GM20000 (cell line): ENCODE measurements around the gene ZFHX3.

Experiments used
- DNase-seq: peaks from one replicate; pipeline ENCODE4 v3.0.0; 2012; ENCODE audit warnings: low spot score
- CTCF ChIP-seq: IDR thresholded peaks from 2 replicates; pipeline ENCODE4 v1.5.1; 2012; ENCODE audit warnings: mild to moderate bottlenecking, control low read depth; ENCODE audit errors: extremely low read depth, missing control alignments

The ZFHX3 gene

GRCh38 chr16:72913551-72913950 lies 134.4 kb downstream of the ZFHX3 start:
- TF ChIP-seq CTCF: no peak
- no peak for DNase-seq

- TF ChIP-seq CTCF: no peak
- DNase-seq: no peak
Observed at GRCh38 chr16:72911971-72912370, 136.0 kb downstream of the ZFHX3 start.

DNA sequence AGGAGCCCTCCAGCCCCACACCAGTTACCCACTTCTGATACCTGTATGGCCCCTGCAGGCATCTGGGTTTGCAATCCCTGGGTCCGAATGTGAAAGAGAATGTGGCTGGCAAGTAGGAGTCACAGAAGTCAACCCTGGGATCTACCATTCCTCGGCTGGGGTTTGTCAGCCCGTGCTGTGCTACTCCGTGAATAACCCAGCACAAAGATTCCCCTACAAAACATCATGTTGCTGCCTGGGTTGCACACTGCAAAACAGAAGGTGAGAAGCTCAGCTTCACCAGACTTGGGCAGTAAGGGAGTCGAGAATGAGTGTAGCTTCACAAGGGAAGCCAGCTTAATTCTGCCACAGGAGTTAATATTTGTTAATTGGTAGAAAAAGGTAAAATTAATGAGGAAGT lies 137.1 kb downstream of the ZFHX3 start:
- no peak for DNase-seq
- no peak for TF ChIP-seq CTCF

- no peak for TF ChIP-seq CTCF
- DNase-seq: no peak
Observed at GRCh38 chr16:72910381-72910780, 137.5 kb downstream of the ZFHX3 start.

- no peak for TF ChIP-seq CTCF
- DNase-seq: no peak
Observed at GRCh38 chr16:72909196-72909595, 138.7 kb downstream of the ZFHX3 start.

DNA sequence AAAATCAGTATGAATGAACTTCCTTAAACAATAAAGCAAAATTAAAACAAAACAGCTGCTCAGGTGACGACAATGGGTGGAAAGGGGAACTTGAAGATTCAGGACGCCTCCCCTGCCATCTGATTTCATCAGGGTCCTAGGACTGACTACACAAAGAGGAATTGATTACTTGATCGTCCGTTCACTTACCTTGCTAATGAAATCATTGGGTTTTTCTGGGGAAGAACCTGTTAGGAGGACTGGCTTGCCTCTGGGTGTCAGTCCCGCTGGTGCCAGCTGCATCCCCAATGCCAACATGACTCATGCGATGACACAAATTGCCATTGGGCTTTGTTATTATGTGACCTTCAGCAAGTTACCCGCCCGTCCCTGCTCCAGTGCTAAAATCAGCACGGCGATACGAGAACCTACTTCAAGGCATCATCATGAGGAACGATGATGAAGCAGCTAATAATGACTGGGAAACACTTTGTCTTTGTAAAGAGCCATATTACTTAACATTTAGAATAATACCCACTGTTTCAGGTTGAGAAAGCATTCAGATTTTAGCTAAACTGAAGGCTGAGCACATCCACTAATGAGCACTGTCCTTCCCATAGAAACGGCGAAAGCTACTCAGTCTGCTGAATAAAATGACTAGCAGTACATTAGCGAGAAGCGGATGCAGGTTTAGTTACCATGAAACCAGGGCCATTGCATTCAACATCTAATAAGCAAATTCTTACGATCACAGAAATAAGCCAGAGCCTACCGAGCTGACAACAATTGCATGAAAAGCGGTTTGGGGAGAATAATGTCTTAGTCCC lies 139.4 kb downstream of the ZFHX3 start:
- no peak for DNase-seq
- no peak for TF ChIP-seq CTCF

- TF ChIP-seq CTCF: no peak
- no peak for DNase-seq
Observed at GRCh38 chr16:72905581-72905980, 142.3 kb downstream of the ZFHX3 start.
